Endothelial cell of umbilical vein (primary cell): Measurements from ENCODE around the gene LENEP. TPM values are rescaled to one million over a fixed set of nuclear protein-coding genes. Genes with fewer than 3 reads are reported as not detected.

Source experiments
- BruUV-seq: library from RNA; stranded (reverse); fragments of 400-500 nt; replicated peaks from 2 replicates; lab custom pipeline; 2021; lab: Mats Ljungman, UMichigan
- CTCF ChIA-PET: fragments of 300-600, 350-600 bp; sonication (Branson Sonifier 250); formaldehyde crosslinking; loops from one replicate; lab custom pipeline; 2021; ENCODE audit warnings: antibody characterized with exemption, inconsistent platforms; lab: Charles Lee
- POLR2A ChIA-PET: fragments of 300-600, 350-600 bp; sonication (Branson Sonifier 250); formaldehyde crosslinking; loops from one replicate; lab custom pipeline; 2021; ENCODE audit warnings: antibody characterized with exemption, inconsistent platforms; lab: Charles Lee
- DNase-seq: peaks from one replicate; pipeline ENCODE4 v3.0.0-alpha.2; 2011; ENCODE audit warnings: low read depth, low spot score
- FAIRE-seq: peaks from 2 replicates; lab custom pipeline; 2011; peaks lifted over from hg19 to GRCh38; lab: Jason Lieb, UNC
- H2AFZ ChIP-seq: 2 replicates; pipeline ENCODE4 v1.6.0; 2012; ENCODE audit warnings: low read depth, low read length, control low read depth, inconsistent platforms
- H3K27ac ChIP-seq: 2 replicates; pipeline ENCODE4 v1.5.1; 2011; ENCODE audit warnings: low read depth, mild to moderate bottlenecking, control low read depth, low read length, moderate library complexity; ENCODE audit not compliant: insufficient read depth
- H3K27me3 ChIP-seq, 2 experiments: 2 replicates each; pipeline versions ENCODE4 v1.6.0 to v1.6.1; 2011; ENCODE audit warnings: low read length in 2 of 2, mixed read lengths in 1 of 2; ENCODE audit not compliant: control insufficient read depth in 2 of 2, insufficient read depth in 2 of 2
- H3K36me3 ChIP-seq, 2 experiments: 2 replicates in 1 of 2; 3 replicates in 1 of 2; pipeline ENCODE4 v1.5.1; 2011; ENCODE audit warnings: low read length in 2 of 2, mild to moderate bottlenecking in 1 of 2, moderate library complexity in 1 of 2; ENCODE audit not compliant: control insufficient read depth in 2 of 2, insufficient read depth in 2 of 2; ENCODE audit errors: extremely low read depth in 1 of 2
- H3K4me1 ChIP-seq: 3 replicates; pipeline ENCODE4 v1.5.1; 2011; ENCODE audit warnings: mild to moderate bottlenecking, low read length; ENCODE audit not compliant: control insufficient read depth, insufficient read depth; ENCODE audit errors: extremely low read depth
- H3K4me2 ChIP-seq: 2 replicates; pipeline ENCODE4 v1.6.1; 2011; ENCODE audit warnings: low read length, control low read depth, mixed read lengths; ENCODE audit not compliant: insufficient read depth
- H3K4me3 ChIP-seq, 3 experiments: fragments of 200-600 bp in 1 of 3; sonication (generic), shearing (Covaris generic) in 1 of 3; replicated peaks in 1 of 3; 2 replicates each; pipeline ENCODE4 v1.5.1; 2011 to 2016; ENCODE audit warnings: control low read depth in 3 of 3, low read length in 3 of 3, mild to moderate bottlenecking in 2 of 3, inconsistent platforms in 1 of 3, low read depth in 1 of 3, moderate library complexity in 1 of 3; ENCODE audit not compliant: insufficient read depth in 1 of 3
- H3K79me2 ChIP-seq: 2 replicates; pipeline ENCODE4 v1.6.0; 2012; ENCODE audit warnings: low read length, inconsistent platforms; ENCODE audit not compliant: control insufficient read depth, insufficient read depth
- H3K9ac ChIP-seq: replicated peaks from 2 replicates; pipeline ENCODE3; 2011; ENCODE audit warnings: low read length, control low read depth; ENCODE audit not compliant: insufficient read depth; ENCODE audit errors: extremely low read depth
- H3K9me1 ChIP-seq: replicated peaks from 3 replicates; pipeline ENCODE4 v1.6.0; 2011; ENCODE audit warnings: mild to moderate bottlenecking, low read length; ENCODE audit not compliant: control insufficient read depth, insufficient read depth; ENCODE audit errors: extremely low read depth
- H3K9me3 ChIP-seq: replicated peaks from 2 replicates; pipeline ENCODE4 v1.5.1; 2012; ENCODE audit warnings: low read length, inconsistent platforms; ENCODE audit not compliant: control insufficient read depth, insufficient read depth
- H4K20me1 ChIP-seq: replicated peaks from 2 replicates; pipeline ENCODE3; 2011; ENCODE audit warnings: mild to moderate bottlenecking, low read length; ENCODE audit not compliant: control insufficient read depth, insufficient read depth; ENCODE audit errors: extremely low read depth
- EZH2 ChIP-seq: IDR thresholded peaks from 2 replicates; pipeline ENCODE4 v1.6.1; 2012; ENCODE audit warnings: borderline replicate concordance, low read depth, mild to moderate bottlenecking, moderate library complexity, low read length, inconsistent platforms; ENCODE audit not compliant: severe bottlenecking
- FOS ChIP-seq: IDR thresholded peaks from 2 replicates; pipeline ENCODE4 v1.6.1; 2011; ENCODE audit warnings: mild to moderate bottlenecking, low read length, moderate library complexity, borderline replicate concordance; ENCODE audit not compliant: insufficient read depth
- GATA2 ChIP-seq: IDR thresholded peaks from 2 replicates; pipeline ENCODE4 v1.7.0; 2011; ENCODE audit warnings: low read depth, mild to moderate bottlenecking, moderate library complexity, mixed read lengths, low read length; ENCODE audit not compliant: insufficient read length, insufficient read depth
- JUN ChIP-seq: IDR thresholded peaks from 2 replicates; pipeline ENCODE4 v1.6.1; 2011; ENCODE audit warnings: borderline replicate concordance, low read depth; ENCODE audit not compliant: insufficient read length, insufficient read depth
- MYC ChIP-seq: IDR thresholded peaks from one replicate; pipeline ENCODE4 v1.6.1; 2011; ENCODE audit warnings: mild to moderate bottlenecking, low read depth, low read length
- POLR2A ChIP-seq: IDR thresholded peaks from 2 replicates; pipeline ENCODE4 v1.6.1; 2012; ENCODE audit warnings: low read depth, mild to moderate bottlenecking, control low read depth, low read length
- POLR2AphosphoS5 ChIP-seq: IDR thresholded peaks from 2 replicates; pipeline ENCODE4 v1.6.1; 2012; ENCODE audit warnings: low read depth, mild to moderate bottlenecking, control low read depth, low read length, moderate library complexity; ENCODE audit not compliant: insufficient read depth
- dilution Hi-C: fragments of 300-500 bp; cut with MboI; formaldehyde crosslinking; loops from one replicate; pipeline ENCODE4 v1.15.0; 2019; ENCODE audit warnings: low sequenced_read_pairs; ENCODE audit not compliant: extremely low pct_ligation_motif_present
- intact Hi-C: fragments of 100-400 bp; cut with micrococcal nuclease; formaldehyde crosslinking; loops from one replicate; pipeline ENCODE4 v1.10.0; 2022
- polyA plus RNA-seq, 4 experiments: library from polyadenylated mRNA; depleted of rRNA in 3 of 4; stranded (reverse) in 3 of 4; unstranded in 1 of 4; fragments of >200 nt; gene quantifications; 2 replicates each; pipeline versions ENCODE4 v1.2.1 to v1.2.3, GENCODE V29; 2011 to 2012; ENCODE audit warnings: missing spikeins in 1 of 4
- total RNA-seq: library from RNA; stranded (reverse); gene quantifications from 2 replicates; pipeline ENCODE4 v1.2.3, GENCODE V29; 2021
- TF ChIP-seq, protein P1 (sequence below): IDR thresholded peaks from 2 replicates; pipeline ENCODE4 v1.6.1; 2011; ENCODE audit not compliant: insufficient read depth, insufficient read length
- TF ChIP-seq, protein P2 (sequence below), 2 donors: IDR thresholded peaks; 1 replicate in 1 of 2; 2 replicates in 1 of 2; pipeline ENCODE4 v1.5.1; 2011; ENCODE audit warnings: low read length in 2 of 2, mild to moderate bottlenecking in 2 of 2, moderate library complexity in 2 of 2, control low read depth in 1 of 2, inconsistent platforms in 1 of 2, low read depth in 1 of 2; ENCODE audit not compliant: insufficient read depth in 1 of 2; ENCODE audit errors: extremely low read depth in 1 of 2

The LENEP gene
- total and polyA plus RNA-seq, 2 donors (not counting 3 experiments of a cell fraction or from before 2014, with no cell fraction given): 0.64 TPM; not detected in 1

DNA sequence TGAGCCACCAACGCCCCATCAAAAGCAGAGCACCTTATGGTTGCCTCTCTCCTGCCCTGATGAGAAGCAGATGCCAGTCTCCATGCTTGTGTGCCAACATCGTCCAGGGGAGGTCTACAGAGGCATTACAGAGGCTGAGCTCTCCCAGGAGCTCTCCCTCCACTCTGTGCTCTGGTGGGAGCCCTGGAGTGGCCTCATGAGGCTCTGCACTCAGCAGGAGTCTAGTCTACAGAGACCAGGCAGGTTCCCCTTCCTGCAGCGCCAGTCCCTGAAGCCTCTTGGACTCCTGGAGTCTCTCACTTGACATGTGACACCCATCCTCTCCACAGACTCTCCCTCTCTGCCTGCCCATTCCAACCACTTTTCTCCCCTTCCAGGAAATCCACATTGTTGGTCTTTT lies 43.7 kb downstream of the LENEP start:
- Histone ChIP-seq H3K9me1 (no peaks in the 10 kb centered on the region), H3K4me2 (no peak overlapping the region), H3K36me3 (no peaks in the 10 kb centered on the region), H4K20me1 (no peaks in the 10 kb centered on the region), H3K4me1 (peaks cover 4% of the 10 kb centered on the region), H2AFZ (no peak overlapping the region), H3K79me2 (no peaks in the 10 kb centered on the region), H3K27ac (no peak overlapping the region), H3K9me3 (no peaks in the 10 kb centered on the region), H3K9ac (no peak overlapping the region), H3K27me3 (peaks cover 0 to 5% of the 10 kb centered on the region in 2 experiments), H3K4me3 (no peak overlapping the region)
- DNase-seq (no peak), FAIRE-seq (no peak)
- POLR2A ChIA-PET: interaction anchor here (0.7 kb wide), 1 partner anchor 401 kb away, joined by 7 read pairs; no protein-coding TSS in a partner anchor
- dilution Hi-C loops: no loop called here
- CTCF ChIA-PET: interaction anchor here (0.7 to 3.2 kb wide), 4 partner anchors 8 to 48 kb away, joined by 3 to 20 read pairs (median 3); partner anchors contain the start of gene ADAM15
- TF ChIP-seq EZH2 (no peak), FOS (no peak), JUN (no peak), MYC (no peak), GATA2 (no peak), POLR2A (no peak), POLR2AphosphoS5 (no peak)
- TF ChIP-seq, protein P1, sequence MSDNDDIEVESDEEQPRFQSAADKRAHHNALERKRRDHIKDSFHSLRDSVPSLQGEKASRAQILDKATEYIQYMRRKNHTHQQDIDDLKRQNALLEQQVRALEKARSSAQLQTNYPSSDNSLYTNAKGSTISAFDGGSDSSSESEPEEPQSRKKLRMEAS: no peak
- TF ChIP-seq, protein P2, sequence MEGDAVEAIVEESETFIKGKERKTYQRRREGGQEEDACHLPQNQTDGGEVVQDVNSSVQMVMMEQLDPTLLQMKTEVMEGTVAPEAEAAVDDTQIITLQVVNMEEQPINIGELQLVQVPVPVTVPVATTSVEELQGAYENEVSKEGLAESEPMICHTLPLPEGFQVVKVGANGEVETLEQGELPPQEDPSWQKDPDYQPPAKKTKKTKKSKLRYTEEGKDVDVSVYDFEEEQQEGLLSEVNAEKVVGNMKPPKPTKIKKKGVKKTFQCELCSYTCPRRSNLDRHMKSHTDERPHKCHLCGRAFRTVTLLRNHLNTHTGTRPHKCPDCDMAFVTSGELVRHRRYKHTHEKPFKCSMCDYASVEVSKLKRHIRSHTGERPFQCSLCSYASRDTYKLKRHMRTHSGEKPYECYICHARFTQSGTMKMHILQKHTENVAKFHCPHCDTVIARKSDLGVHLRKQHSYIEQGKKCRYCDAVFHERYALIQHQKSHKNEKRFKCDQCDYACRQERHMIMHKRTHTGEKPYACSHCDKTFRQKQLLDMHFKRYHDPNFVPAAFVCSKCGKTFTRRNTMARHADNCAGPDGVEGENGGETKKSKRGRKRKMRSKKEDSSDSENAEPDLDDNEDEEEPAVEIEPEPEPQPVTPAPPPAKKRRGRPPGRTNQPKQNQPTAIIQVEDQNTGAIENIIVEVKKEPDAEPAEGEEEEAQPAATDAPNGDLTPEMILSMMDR (IDR thresholded peaks at IDR 0.05; ENCODE audit: extremely low read depth in 1 of 2, insufficient read depth in 1 of 2, low read depth in 1 of 2, low read length in 2 of 2): no peak
- intact Hi-C loops: no loop called here
- no TSS peak for BruUV-seq
